SIG-M5 (cell line): Measurements from ENCODE around the gene PGM2L1.
"Not testable (repeated sequence)": the region's sequence is repeated elsewhere in the genome, so short reads cannot be mapped to it uniquely, and the experiment has no call there.

Source experiments
- DNase-seq: peaks from one replicate; lab custom pipeline; 2025; lab: John Stamatoyannopoulos, UW

PGM2L1 gene

GRCh38 chr11:74398244-74399159, at the start of gene PGM2L1:
TSS of gene PGM2L1 (minus strand) at chr11:74398433. CDS start at chr11:74398161, 272 bp downstream.
- DNase-seq = peak; percentile 66

- no peak for DNase-seq
These were observed 49.5 kb upstream of the PGM2L1 start for GRCh38 chr11:74447720-74448119.

DNA sequence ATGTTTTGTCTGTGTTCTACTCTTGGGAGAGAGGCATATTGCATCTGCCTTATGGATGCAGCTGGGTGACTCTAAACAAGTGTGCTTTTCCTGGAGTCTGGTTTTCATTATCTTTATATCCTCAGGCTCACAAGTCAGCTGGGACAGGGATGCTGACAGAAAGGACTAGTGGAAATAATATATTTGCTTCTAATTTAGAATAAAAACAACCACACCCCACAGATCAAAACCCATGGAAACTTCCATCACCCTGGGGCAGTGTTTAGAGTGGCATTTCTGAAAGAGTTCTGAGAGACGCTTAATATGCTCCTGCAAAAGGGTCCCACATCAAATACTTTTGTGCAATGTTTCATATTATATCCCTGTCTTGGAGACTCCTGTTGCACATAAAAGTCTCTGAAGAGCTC, 48.3 kb upstream of the PGM2L1 start:
- DNase-seq = no peak

- DNase-seq = no peak
These were observed 46.1 kb upstream of the PGM2L1 start for GRCh38 chr11:74444173-74444826.

- DNase-seq = no peak
These were observed 45.0 kb upstream of the PGM2L1 start for GRCh38 chr11:74443071-74443864.

DNA sequence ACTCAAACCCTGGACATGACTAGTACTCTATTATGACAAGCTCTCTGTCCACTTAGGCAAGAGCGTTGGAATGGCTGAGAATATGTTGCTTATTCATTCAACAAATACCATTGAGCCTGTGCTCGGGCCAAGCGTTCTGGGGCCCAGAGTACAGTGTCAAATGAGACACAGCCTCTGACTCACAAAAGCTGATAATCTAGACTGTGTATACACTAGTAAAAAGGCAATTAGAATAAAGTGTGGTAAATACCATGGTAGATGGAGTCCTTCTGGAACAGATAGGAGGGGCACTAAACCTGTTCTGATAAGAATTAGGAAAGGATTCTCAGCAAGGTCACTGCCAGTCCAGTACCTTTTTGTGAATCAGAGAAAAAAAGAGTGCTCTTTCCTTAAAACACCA, 44.4 kb upstream of the PGM2L1 start:
- DNase-seq = no peak

GRCh38 chr11:74438681-74439080, 40.4 kb upstream of the PGM2L1 start:
- DNase-seq = no peak

DNA sequence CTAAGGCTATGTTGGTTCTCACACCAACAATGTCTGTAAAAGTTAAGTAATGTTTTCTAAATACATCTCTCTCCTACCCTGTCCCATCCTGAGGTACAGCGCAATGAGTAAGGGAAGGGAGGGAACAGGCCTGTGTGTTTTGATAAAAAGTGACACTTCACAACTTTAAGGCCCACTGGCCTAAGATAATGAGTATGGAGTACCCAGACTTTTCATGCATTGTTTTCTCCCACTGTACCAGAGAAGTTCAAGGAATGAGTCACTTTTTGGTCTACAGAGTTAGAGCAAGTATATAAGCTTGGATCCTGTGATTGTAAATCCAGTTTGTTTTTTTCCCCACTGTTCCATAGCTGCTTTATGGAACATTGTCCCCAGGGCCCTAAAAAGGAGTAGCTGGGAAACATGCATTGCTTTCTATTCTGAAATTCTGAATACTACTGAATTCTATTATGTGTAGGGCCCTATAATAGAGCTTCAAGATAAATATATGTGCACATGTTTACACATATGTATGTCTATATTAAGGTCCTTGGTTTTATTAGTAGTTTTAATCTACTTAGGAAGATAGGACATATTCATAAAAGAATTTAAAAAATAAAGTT, 39.3 kb upstream of the PGM2L1 start:
- no peak for DNase-seq

DNA sequence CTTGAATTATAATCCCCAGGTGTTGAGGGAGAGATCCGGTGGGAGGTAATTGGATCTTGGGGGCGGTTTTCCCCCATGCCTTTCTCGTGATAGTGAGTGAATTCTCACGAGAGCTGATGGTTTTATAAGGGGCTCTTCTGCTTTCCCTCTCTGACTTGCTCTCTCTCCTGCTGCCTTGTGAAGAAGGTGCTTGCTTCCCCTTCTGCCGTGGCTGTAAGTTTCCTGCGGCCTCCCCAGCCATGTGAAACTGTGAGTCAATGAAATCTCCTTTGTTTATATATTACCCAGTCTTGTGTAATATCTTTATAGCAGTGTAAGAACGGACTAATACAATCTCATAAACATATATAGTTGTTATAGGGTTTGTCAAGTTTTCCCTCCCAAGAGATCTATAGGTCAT, 36.3 kb upstream of the PGM2L1 start:
- peak; percentile 23 for DNase-seq

GRCh38 chr11:74429205-74429604, 31.0 kb upstream of the PGM2L1 start:
- no peak for DNase-seq

- no peak for DNase-seq
These were observed 29.2 kb upstream of the PGM2L1 start for GRCh38 chr11:74427384-74427886.

- no peak for DNase-seq
These were observed 26.9 kb upstream of the PGM2L1 start for GRCh38 chr11:74425100-74425499.

GRCh38 chr11:74418509-74418895, 20.3 kb upstream of the PGM2L1 start:
- no peak for DNase-seq

DNA sequence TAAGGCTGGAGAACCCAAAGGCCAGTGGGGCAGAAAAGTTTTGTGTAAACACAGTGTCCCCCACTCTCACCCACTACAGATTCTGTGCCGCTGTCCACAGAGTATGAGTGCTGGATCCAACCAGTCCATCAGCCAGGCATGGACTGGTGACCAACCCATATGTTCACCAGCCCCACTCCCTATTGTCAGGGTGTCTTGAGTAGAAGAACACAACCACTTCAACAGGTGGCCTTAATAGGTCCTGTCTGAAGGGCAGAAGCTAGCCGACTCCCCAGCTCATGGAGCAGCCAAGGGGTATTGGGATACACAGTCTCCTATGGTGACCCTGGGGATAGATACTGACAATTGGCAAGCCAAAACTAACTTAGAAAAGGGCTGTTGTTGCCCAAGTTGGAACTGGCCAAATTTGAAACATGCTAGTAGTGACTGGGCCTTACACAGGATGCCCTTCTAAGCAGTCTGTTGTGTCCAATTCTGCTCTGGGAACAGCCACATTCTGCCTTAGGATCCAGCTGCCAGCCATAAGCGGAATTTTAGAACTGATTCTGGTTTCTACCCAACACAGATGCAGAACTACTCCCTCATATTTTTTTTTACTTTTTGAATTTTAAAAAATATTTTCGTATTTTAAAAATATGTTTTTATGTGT, 19.8 kb upstream of the PGM2L1 start:
- no peak for DNase-seq

- DNase-seq = no peak
These were observed 19.2 kb upstream of the PGM2L1 start for GRCh38 chr11:74417379-74417804.

GRCh38 chr11:74416974-74417373, 18.7 kb upstream of the PGM2L1 start:
- not testable (repeated sequence) for DNase-seq

GRCh38 chr11:74412733-74413359, 14.6 kb upstream of the PGM2L1 start:
- DNase-seq = no peak

DNA sequence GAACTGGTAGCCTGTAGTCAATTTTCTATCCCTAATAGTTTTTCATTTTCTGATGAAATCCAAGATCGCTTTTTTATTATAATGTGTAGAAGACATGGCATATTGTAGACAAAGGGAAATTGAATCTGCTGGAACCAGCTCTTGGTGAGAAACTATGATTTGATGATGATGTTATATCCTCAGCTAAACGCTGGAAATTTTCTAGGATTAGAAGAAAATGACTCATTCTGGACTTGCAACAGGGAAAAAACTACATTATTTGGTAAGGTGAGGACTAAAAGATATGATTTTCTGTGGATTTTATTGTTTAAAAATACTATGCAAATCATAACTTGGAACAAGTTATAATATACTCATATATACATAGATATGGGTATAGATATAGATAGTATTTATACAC, 14.1 kb upstream of the PGM2L1 start:
- DNase-seq = no peak

DNA sequence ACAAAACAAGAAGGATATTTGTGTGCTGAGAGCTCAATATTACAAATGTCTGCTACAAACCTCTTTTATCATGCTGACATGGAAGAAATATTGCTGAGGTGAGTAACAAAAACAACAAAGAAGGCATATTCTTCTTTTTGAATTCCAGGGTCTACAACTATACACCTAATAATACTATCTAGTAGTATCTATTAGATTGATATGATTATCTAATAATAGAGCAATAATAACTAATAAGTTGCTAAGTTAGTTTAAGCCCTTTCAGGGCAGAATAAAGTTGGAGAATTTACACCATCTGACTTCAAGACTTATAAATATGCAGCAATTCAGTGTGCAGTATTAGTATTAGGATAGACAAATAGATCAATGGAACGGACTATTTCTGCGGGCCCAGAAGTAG, 11.4 kb upstream of the PGM2L1 start:
- no peak for DNase-seq

DNA sequence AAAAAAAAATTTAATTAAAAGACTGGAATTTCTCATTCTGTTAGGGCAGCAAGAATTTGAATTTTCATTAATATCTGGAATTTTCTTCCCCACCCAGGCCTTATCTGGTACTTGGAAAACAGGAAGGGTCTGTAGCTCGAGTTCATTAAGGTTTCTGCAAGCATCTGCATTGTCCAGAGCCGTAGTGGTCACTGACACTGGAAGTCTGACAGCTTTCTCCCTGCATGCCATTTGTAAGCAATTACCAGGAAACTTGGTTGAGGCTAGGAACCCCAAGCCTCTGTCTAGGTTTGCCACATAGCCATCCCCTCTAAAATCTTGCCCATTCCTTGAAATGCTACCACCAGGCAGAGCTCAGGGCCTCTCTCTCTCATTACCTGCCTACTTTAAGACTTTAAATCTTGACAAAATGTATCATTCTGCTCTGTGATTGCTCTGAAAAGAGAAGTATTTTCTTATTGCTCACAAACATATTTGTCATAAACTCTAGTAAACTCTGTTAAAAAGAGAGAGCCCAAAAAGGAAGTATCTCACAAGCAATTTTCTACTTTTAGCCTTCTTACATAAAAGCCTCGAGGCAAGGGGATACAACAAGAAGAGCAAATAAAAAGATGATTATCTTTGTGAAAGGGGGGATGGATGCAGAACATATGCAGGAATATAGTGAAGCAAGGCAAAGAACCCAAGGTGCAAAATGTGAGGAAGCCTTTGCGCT, 5.5 kb upstream of the PGM2L1 start:
- no peak for DNase-seq
